Measurements from ENCODE around the gene TAS2R1. TPM values are rescaled to one million over a fixed set of nuclear protein-coding genes. Genes with fewer than 3 reads are reported as not detected.
A peak's percentile ranks its signal among the peaks of the same experiment; 100 is the strongest.

The TAS2R1 gene, protein sequence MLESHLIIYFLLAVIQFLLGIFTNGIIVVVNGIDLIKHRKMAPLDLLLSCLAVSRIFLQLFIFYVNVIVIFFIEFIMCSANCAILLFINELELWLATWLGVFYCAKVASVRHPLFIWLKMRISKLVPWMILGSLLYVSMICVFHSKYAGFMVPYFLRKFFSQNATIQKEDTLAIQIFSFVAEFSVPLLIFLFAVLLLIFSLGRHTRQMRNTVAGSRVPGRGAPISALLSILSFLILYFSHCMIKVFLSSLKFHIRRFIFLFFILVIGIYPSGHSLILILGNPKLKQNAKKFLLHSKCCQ
- 0.56 and 0.82 TPM in 2 replicates for total RNA-seq (2022)
- Bru-seq, nascent RNA, result percentile 33 among the genes with signal in this experiment
- percentile 52 among the genes with signal in this experiment for BruChase-seq, experiment 1, labeled RNA remaining after a 2-hour chase
- BruChase-seq, experiment 2, labeled RNA remaining after a 6-hour chase, result percentile 48 among the genes with signal in this experiment
- long read RNA-seq, partial matches to known transcripts, result 0 of 1 reads
- long read RNA-seq, other reads (novel, unspliced or antisense), result 1 of 1 reads

DNA sequence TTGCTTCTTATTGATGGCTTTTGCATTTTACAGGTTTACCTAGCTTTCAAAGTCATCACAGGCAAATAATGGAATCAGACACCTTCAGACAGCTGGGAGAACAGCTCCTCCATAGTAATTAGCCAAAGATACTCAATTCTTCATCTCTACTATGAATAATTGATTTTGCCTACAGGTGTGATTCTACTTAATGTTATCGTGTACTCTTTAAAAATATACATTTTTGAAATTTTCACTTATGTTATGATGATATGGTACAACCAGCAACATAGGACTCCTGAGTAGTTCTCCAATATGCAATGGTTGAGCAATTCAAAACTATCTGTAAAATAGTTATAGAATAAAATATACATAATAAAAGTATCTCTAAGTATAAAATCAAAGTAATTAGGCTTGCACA lies at the start of gene TAS2R1:
Gene TAS2R1, minus strand, starts transcription at position 101 of the 400 bp plus-strand sequence. CDS start 319 bp downstream, outside the sequence.
- no peaks in the 10 kb centered on the region for H3K27me3 Mint-ChIP-seq (ENCODE audit: insufficient read depth, unreplicated experiment)
- DNase-seq, result no peak
- no peak for TF ChIP-seq CTCF (IDR thresholded peaks at IDR 0.05; ENCODE audit: insufficient read depth in 1 of 2, low read depth in 1 of 2, low read length in 1 of 2, severe bottlenecking in 1 of 2, unreplicated experiment in 1 of 2)
- Histone ChIP-seq H3K4me1 (no peaks in the 10 kb centered on the region), H3K27me3 (replicated peaks; ENCODE audit: control insufficient read depth, insufficient read depth, low read length) (no peaks in the 10 kb centered on the region), H3K9me3 (peaks cover 3% of the 10 kb centered on the region; the same call in 1 of the 2 replicates), H3K4me3 (ENCODE audit: low read depth, low read length) (no peak within 1 kb of the TSS), H3K36me3 (ENCODE audit: control insufficient read depth, insufficient read depth, low read length) (no peaks in the 10 kb centered on the region)
- ChIA-PET POLR2A (no interaction called here), CTCF (no interaction called here)
- no peak within 1 kb of the TSS for H3K4me3 Mint-ChIP-seq (ENCODE audit: unreplicated experiment)
- peaks cover 10% of the 10 kb centered on the region for H3K36me3 Mint-ChIP-seq (ENCODE audit: insufficient read depth, unreplicated experiment)
- peaks cover 57% of the 10 kb centered on the region for H3K9me3 Mint-ChIP-seq (ENCODE audit: unreplicated experiment)
- H3K27ac Mint-ChIP-seq (ENCODE audit: unreplicated experiment), result no peak within 1 kb of the TSS
- intact Hi-C loops (cut with micrococcal nuclease; ENCODE audit: unreplicated experiment), result no loop called here
- H3K4me1 Mint-ChIP-seq (ENCODE audit: low read depth, unreplicated experiment), result peaks cover 21% of the 10 kb centered on the region
- no TSS peak for BruUV-seq (replicated peaks)

DNA sequence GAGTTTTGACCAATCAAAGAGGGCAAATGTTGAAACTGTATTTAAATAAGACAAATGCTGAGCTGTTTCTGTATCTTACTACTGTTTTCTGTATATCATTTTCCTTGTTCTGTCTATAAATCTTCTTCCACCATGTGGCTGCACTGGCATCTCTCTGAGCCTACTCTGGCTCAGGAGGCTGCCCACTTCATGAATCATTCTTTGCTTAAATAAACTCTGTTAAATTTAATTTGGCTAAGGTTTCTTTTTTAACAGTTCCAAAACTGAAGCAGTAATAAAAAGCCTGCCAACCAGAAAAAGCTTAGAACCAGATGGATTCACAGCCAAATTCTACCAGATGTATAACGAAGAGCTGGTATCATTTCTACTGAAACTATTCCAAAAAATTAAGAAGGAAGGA lies 40.2 kb upstream of the TAS2R1 start:
- POLR2A ChIA-PET, result no interaction called here

DNA sequence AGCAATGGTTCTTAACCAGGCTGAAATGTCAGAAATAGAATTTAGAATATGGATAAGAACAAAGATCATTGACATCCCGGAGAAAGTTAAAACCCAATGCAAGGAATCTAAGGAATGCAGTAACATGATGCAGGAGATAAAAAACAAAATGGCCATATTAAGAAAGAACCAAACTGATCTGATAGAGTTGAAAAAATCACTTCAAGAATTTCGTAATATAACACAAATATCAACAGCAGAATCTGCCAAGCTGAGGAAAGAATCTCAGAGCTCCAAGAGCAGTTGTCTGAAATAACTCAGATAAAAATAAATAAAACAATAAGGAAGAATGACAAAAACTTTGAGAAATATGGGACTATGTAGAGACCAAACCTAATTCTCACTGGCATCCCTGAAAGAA lies 37.8 kb upstream of the TAS2R1 start:
- no peaks in the 10 kb centered on the region for H3K27me3 Mint-ChIP-seq (ENCODE audit: insufficient read depth, unreplicated experiment)
- Histone ChIP-seq H3K27me3 (replicated peaks; ENCODE audit: control insufficient read depth, insufficient read depth, low read length) (no peaks in the 10 kb centered on the region), H3K4me1 (no peaks in the 10 kb centered on the region), H3K4me3 (ENCODE audit: low read depth, low read length) (no peak overlapping the region), H3K9me3 (no peaks in the 10 kb centered on the region), H3K36me3 (ENCODE audit: control insufficient read depth, insufficient read depth, low read length) (no peaks in the 10 kb centered on the region)
- no peaks in the 10 kb centered on the region for H3K36me3 Mint-ChIP-seq (ENCODE audit: insufficient read depth, unreplicated experiment)
- DNase-seq, result no peak
- CTCF ChIA-PET, result no interaction called here
- intact Hi-C loops (cut with micrococcal nuclease; ENCODE audit: unreplicated experiment), result no loop called here
- TF ChIP-seq CTCF (IDR thresholded peaks at IDR 0.05; ENCODE audit: insufficient read depth in 1 of 2, low read depth in 1 of 2, low read length in 1 of 2, severe bottlenecking in 1 of 2, unreplicated experiment in 1 of 2), result no peak
- H3K4me3 Mint-ChIP-seq (ENCODE audit: unreplicated experiment), result no peak overlapping the region
- peaks cover 30% of the 10 kb centered on the region for H3K9me3 Mint-ChIP-seq (ENCODE audit: unreplicated experiment)
- H3K4me1 Mint-ChIP-seq (ENCODE audit: low read depth, unreplicated experiment), result peaks cover 9% of the 10 kb centered on the region
- no peak overlapping the region for H3K27ac Mint-ChIP-seq (ENCODE audit: unreplicated experiment)
- POLR2A ChIA-PET, result no interaction called here
- no TSS peak for BruUV-seq (replicated peaks)

More for the DNA sequence above, 40.2 kb upstream of the TAS2R1 start:
- intact Hi-C loops (cut with micrococcal nuclease; ENCODE audit: unreplicated experiment), result no loop called here
- Mint-ChIP-seq H3K36me3 (ENCODE audit: insufficient read depth, unreplicated experiment) (no peaks in the 10 kb centered on the region), H3K27ac (ENCODE audit: unreplicated experiment) (no peak overlapping the region), H3K9me3 (ENCODE audit: unreplicated experiment) (peaks cover 31% of the 10 kb centered on the region), H3K4me1 (ENCODE audit: low read depth, unreplicated experiment) (peaks cover 9% of the 10 kb centered on the region), H3K27me3 (ENCODE audit: insufficient read depth, unreplicated experiment) (no peaks in the 10 kb centered on the region), H3K4me3 (ENCODE audit: unreplicated experiment) (no peak overlapping the region)
- H3K9me3 ChIP-seq, result no peaks in the 10 kb centered on the region; the same call in 1 of the 2 replicates
- H3K4me1 ChIP-seq, result no peaks in the 10 kb centered on the region
- no peak overlapping the region for H3K4me3 ChIP-seq (ENCODE audit: low read depth, low read length)
- no peaks in the 10 kb centered on the region for H3K27me3 ChIP-seq (replicated peaks; ENCODE audit: control insufficient read depth, insufficient read depth, low read length)
- no peak for TF ChIP-seq CTCF (IDR thresholded peaks at IDR 0.05; ENCODE audit: insufficient read depth in 1 of 2, low read depth in 1 of 2, low read length in 1 of 2, severe bottlenecking in 1 of 2, unreplicated experiment in 1 of 2)
- H3K36me3 ChIP-seq (ENCODE audit: control insufficient read depth, insufficient read depth, low read length), result no peaks in the 10 kb centered on the region
- CTCF ChIA-PET, result no interaction called here
- DNase-seq, result no peak
- BruUV-seq (replicated peaks), result no TSS peak
